Measurements from ENCODE around the gene TJP3. TPM values are rescaled to one million over a fixed set of nuclear protein-coding genes. Genes with fewer than 3 reads are reported as not detected.

TJP3 gene
- total and polyA plus RNA-seq, 8 donors = 31.9 to 204 (median 94.1) TPM

DNA sequence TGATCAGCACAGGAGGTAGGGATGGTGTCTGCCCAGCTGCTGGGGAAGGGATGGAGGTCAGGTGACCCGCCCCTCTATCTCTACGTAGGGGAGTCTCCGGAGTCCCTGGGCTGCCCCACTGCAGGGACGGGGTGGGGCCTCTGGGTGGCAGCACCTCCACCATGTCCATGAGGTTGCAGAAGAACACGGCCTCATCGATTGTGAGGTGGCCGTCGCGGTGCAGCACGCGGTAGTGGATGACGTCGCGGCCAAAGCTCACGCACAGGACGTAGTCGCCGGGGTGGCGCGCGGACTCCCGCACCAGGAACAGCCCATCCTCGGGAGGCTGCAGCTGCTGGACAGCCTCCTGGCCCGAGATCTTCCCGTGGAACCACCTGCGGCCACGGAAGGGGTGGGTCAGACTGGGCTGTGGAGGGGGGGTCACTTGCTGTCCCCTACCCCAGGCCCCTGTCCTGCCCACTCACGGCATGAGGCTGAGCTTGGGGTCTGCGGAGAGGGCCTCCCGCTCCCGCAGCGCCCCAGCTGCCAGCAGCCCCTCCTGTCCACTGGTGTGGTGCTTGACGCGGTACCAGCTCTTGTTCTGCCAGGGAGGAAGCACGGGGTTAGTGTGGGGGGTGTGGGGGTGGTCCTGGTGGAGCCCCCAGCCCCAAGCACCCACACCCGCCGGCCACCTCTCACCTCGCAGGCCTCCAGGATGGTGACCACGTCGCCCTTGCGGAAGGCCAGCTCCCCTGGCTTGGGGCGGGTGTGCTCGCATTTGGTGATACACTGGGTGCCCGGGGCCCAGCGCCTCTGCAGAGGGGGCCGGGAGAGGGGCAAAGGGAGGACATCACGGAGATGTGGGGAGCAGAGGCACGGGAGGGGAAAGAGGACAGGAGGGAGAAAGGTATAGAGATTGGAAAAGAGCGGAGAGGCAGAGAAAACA lies 75.7 kb downstream of the TJP3 start:
- intact Hi-C loops (cut with DNase I; ENCODE audit: low total_unique reads) = no loop called here
- Histone ChIP-seq H3K9me3 (peaks cover 20 to 26% (median 25%) of the 10 kb centered on the region in 4 donors), H3K4me3 (no peak overlapping the region), H3K36me3 (peaks cover 0 to 12% (median 0%) of the 10 kb centered on the region in 4 donors), H3K4me1 (peaks cover 0 to 19% (median 12%) of the 10 kb centered on the region in 4 donors), H3K27me3 (peaks cover 7 to 69% (median 34%) of the 10 kb centered on the region in 3 donors), H3K27ac (no peak overlapping the region)
- no peak for TF ChIP-seq EP300 (IDR thresholded peaks at IDR 0.05)
- TF ChIP-seq, protein P1, sequence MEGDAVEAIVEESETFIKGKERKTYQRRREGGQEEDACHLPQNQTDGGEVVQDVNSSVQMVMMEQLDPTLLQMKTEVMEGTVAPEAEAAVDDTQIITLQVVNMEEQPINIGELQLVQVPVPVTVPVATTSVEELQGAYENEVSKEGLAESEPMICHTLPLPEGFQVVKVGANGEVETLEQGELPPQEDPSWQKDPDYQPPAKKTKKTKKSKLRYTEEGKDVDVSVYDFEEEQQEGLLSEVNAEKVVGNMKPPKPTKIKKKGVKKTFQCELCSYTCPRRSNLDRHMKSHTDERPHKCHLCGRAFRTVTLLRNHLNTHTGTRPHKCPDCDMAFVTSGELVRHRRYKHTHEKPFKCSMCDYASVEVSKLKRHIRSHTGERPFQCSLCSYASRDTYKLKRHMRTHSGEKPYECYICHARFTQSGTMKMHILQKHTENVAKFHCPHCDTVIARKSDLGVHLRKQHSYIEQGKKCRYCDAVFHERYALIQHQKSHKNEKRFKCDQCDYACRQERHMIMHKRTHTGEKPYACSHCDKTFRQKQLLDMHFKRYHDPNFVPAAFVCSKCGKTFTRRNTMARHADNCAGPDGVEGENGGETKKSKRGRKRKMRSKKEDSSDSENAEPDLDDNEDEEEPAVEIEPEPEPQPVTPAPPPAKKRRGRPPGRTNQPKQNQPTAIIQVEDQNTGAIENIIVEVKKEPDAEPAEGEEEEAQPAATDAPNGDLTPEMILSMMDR (IDR thresholded peaks at IDR 0.05) = no peak
- TF ChIP-seq POLR2A (IDR thresholded peaks at IDR 0.05) = no peak
- no peak for TF ChIP-seq POLR2AphosphoS5 (IDR thresholded peaks at IDR 0.05)
- WGBS, 5 donors = 61 to 80% (median 78%) methylated on average over 13 to 49 of the region's 49 CpGs
- peak in 1 of 2 donors; percentile 20 for DNase-seq

DNA sequence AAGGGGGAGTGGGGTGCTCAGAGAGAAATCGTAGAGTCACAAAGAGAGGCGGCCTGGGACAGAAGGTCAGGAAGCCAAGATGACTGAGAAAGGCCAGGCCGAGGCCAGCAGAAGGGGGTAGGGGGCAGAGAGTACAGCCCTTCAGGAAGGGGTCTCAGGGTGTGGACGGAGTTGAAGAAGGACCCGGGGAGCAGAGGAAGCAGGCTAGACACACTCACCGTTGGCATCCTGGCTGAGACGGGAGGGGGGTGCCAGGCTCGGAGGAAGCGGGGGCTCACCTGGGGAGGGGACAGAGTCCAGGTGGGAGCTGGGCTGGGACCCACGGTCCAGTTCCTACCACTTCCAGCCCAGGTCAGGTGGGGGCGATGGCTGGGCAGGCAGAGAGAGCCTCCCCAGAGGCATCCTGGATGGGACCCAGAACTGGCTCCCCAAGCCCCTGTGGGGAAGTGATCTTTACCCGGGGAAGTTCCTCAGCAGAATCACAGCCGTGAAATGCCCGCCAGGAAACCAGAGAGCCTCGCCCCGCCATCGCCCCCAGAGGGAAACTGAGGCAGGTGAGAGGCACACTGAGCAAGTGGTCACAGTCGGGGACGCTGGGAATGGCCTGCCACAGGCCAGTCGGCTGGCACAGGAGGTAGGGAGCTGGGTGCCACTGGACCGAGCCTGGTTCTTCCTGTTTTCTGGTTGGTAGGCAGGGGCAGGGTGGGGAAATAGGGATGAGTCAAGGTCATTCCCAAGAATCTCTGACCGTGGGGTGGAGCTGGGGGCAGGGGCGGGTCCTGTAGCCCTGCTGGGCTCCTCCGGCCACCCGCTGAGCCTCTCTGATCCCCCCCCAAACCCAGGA lies 76.6 kb downstream of the TJP3 start:
- TF ChIP-seq POLR2A (IDR thresholded peaks at IDR 0.05) (no peak), POLR2AphosphoS5 (IDR thresholded peaks at IDR 0.05) (no peak), EP300 (IDR thresholded peaks at IDR 0.05) (no peak)
- TF ChIP-seq, protein P1 (IDR thresholded peaks at IDR 0.05) = no peak
- peaks cover 20 to 26% (median 25%) of the 10 kb centered on the region in 4 donors for H3K9me3 ChIP-seq
- WGBS, 5 donors = 23 to 29% (median 26%) methylated on average over 19 to 25 of the region's 25 CpGs
- H3K36me3 ChIP-seq = peaks cover 0 to 12% (median 0%) of the 10 kb centered on the region in 4 donors
- peaks cover 0 to 19% (median 12%) of the 10 kb centered on the region in 4 donors for H3K4me1 ChIP-seq
- intact Hi-C loops (cut with DNase I; ENCODE audit: low total_unique reads) = no loop called here
- peak in 1 of 2 donors; percentile 5 for DNase-seq
- H3K27ac ChIP-seq = no peak overlapping the region
- H3K4me3 ChIP-seq = peak overlapping the region in 3 of 4 donors; percentile 37 to 48 (median 40)
- H3K27me3 ChIP-seq = peaks cover 7 to 63% (median 34%) of the 10 kb centered on the region in 3 donors

GRCh38 chr19:3785451-3785937 lies 77.3 kb downstream of the TJP3 start:
- H3K4me1 ChIP-seq = peaks cover 0 to 19% (median 12%) of the 10 kb centered on the region in 4 donors
- TF ChIP-seq POLR2A (IDR thresholded peaks at IDR 0.05) (no peak), EP300 (IDR thresholded peaks at IDR 0.05) (no peak), POLR2AphosphoS5 (IDR thresholded peaks at IDR 0.05) (no peak)
- TF ChIP-seq, protein P1 (IDR thresholded peaks at IDR 0.05) = no peak
- H3K9me3 ChIP-seq = peaks cover 20 to 26% (median 25%) of the 10 kb centered on the region in 4 donors
- peak overlapping the region in 3 of 5 donors; percentile 29 to 64 (median 38) for H3K27ac ChIP-seq
- H3K27me3 ChIP-seq = peaks cover 7 to 70% (median 34%) of the 10 kb centered on the region in 3 donors
- H3K36me3 ChIP-seq = peaks cover 0 to 12% (median 0%) of the 10 kb centered on the region in 4 donors
- DNase-seq = no peak
- intact Hi-C loops (cut with DNase I; ENCODE audit: low total_unique reads) = no loop called here
- 0 to 3% (median 3%) methylated on average over 27 to 47 of the region's 47 CpGs for WGBS, 5 donors
- H3K4me3 ChIP-seq = peak overlapping the region; percentile 37 to 48 (median 43)
